GDM1 (cell line): ENCODE results near the gene TRAF4.
"Not testable (repeated sequence)": the region's sequence is repeated elsewhere in the genome, so short reads cannot be mapped to it uniquely, and the experiment has no call there.

Experiments used
- DNase-seq: peaks from one replicate; lab custom pipeline; 2025; lab: John Stamatoyannopoulos, UW

Gene TRAF4

GRCh38 chr17:28733346-28733745 is 10.5 kb upstream of the TRAF4 start:
- DNase-seq: no peak

- DNase-seq: no peak
Measured at GRCh38 chr17:28734712-28735241, 9.0 kb upstream of the TRAF4 start.

GRCh38 chr17:28735242-28735722 is 8.5 kb upstream of the TRAF4 start:
- no peak for DNase-seq

DNA sequence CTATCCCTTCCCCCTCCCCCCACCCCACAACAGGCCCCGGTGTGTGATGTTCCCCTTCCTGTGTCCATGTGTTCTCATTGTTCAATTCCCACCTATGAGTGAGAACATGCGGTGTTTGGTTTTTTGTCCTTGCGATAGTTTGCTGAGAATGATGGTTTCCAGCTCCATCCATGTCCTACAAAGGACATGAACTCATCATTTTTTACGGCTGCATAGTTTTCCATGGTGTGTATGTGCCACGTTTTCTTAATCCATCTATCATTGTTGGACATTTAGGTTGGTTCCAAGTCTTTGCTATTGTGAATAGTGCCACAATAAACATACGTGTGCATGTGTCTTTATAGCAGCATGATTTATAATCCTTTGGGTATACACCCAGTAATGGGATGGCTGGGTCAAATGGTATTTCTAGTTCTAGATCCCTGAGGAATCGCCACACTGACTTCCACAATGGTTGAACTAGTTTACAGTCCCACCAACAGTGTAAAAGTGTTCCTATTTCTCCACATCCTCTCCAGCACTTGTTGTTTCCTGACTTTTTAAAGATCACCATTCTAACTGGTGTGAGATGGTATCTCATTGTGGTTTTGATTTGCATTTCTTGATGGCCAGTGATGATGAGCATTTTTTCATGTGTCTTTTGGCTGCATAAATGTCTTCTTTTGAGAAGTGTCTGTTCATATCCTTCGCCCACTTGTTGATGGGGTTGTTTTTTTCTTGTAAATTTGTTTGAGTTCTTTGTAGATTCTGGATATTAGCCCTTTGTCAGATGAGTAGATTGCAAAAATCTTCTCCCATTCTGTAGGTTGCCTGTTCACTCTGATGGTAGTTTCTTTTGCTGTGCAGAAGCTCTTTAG is 7.7 kb upstream of the TRAF4 start:
- not testable (repeated sequence) for DNase-seq

- no peak for DNase-seq
Measured at GRCh38 chr17:28737316-28737715, 6.5 kb upstream of the TRAF4 start.

DNA sequence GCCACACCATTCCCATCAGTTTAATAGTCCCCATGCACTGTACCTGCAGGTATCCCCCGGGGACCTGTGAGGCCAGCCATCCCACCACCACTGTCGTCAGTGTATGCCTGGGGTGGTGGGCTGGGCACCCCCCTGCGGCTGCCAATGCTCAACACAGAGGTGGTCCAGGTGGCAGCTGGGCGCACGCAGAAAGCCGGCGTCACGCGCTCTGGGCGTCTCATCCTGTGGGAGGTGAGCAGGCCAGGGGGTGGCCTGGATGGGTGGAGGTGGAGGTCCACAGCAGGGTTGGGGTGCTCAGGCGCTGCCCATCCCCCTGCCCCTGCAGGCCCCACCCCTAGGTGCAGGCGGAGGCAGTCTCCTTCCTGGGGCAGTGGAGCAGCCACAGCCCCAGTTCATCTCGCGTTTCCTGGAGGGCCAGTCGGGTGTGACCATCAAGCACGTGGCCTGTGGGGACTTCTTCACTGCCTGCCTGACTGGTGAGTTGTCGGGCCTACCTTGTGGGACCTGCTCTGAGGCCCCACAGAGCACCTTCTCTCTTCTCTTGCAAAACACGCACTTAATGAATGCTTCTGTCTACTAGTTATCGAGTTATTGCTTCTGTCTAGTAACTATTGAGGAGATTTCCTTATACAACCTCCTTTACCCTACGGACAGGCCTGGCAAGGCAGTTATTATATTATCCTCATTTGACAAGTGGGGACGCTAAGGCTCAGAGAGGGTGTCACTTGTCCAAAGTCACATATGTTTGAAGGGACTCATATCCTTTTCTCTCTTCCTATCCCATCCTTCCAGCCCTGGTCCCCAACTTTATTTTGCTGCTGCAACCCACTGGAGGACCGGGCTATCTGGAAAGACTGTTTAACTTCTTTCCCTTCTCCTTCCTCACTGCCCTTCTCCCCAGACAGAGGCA is 5.8 kb upstream of the TRAF4 start:
- DNase-seq: no peak

GRCh38 chr17:28738680-28739384 is 5.0 kb upstream of the TRAF4 start:
- no peak for DNase-seq

DNA sequence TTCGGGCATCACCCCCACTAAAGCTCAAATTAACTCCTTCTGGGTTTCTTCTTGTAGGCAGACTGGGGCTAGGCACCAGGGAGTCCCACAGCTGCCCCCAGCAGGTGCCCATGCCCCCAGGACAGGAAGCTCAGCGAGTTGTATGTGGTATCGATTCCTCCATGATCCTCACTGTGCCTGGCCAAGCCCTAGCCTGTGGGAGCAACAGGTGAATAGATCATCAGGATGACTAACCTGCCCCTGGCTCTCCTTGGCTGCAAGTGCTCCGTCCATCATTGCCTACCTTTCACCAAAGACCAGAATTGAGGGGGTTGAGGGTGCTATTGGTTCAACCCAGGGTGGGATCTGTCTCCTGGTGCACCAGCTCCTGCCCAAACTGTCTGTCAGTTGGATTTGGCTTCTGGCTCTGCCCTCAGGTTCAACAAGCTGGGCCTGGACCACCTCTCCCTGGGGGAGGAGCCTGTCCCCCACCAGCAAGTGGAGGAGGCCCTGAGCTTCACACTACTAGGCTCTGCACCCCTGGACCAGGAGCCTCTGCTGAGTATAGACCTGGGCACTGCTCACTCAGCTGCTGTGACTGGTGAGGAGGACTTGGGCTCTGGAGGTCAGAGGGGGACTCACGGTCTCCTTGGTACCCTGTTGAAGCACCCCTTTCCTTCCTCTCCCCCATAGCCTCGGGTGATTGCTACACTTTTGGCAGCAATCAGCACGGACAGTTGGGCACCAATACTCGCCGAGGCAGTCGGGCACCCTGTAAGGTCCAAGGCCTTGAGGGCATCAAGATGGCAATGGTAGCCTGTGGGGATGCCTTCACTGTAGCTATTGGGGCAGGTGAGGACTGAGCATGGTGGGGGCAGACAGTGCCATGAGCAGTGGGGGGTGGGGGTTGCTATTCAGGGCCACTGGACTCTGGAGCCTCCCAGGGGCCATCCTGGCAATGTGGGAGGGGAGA is 3.1 kb upstream of the TRAF4 start:
- no peak for DNase-seq

DNA sequence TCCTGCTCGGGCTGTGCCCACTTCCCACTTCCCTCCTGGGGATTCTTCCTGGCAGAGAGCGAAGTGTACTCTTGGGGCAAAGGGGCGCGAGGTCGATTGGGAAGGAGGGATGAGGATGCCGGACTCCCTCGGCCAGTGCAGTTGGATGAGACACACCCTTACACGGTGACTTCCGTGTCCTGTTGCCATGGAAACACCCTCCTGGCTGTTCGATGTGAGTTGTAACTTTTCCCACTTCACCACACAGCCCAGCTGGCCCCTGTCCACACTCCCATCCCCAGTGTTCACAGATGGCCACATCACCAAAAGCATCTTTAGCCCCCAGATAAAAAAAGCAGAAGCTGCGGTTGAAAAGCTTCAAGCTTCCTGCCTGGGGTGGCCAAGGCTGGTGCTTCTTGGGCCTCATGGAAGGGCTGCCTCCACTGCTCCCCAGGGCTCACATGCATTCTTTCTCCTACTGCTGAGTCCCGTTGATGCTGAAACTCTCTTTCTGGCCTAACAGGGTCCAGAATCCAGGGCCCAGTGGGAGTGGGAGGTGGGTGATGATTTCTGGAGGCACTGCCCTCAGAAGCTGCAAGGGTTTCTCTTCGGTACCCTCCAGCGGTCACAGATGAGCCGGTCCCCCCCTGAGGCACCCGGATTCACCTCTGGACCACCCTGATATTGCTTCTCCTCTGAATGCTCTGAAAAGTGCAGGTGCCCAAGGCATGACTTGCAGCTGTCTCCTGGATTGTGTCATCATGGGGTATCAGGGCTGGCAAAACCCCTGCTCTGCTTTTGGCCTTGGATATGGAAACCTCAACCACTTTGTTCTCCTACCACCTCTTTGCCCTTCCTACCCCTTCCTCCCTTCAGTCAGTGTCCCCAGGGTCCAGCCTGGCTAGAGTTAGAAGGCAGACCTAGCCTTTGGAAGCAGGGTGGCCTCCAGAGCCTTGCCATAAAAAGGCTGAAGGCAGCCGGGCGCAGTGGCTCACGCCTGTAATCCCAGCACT is 2.2 kb upstream of the TRAF4 start:
- DNase-seq: peak; percentile 82

- DNase-seq: no peak
Measured at GRCh38 chr17:28744104-28744971, 527 bp downstream of the TRAF4 start.

DNA sequence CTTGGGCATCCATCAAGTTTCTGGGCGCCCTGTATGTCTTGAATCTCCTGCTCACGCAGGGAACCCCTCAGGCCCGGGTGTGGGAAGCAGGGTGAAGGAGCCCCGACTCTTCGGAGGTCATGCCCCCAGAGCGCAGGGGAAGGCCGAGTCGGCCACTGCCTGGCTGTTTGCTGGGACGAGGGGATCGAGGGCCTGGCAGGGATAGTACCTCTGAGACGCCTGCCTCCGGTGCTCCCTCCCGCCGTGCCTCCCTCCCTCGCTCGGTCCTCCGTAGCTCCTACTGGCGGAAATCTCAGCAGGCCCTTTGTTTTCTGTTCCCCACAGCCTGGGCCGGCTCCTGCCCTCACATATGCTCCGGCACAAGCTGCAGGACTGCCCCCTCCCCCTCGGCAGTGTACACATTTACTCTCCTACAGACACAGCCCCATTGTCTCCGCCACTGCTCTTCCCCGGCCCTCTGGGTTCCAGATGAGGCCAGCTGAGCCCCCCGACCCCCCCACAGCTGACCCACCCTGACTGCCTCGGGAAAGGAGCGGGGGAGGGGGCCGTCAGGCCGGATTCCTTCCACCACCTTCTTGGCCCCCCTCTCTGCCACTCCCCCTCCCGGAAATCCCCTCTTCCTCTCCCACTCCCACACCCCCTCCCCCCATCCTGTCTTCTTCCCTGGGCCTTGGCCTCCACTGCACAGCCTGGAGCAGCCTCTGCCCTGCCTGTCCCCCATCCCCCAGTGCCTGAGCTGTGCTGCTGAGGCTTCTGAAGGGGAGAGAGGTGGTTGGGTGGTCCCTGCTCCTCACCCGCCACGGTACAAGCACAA is 1.4 kb downstream of the TRAF4 start:
- no peak for DNase-seq

DNA sequence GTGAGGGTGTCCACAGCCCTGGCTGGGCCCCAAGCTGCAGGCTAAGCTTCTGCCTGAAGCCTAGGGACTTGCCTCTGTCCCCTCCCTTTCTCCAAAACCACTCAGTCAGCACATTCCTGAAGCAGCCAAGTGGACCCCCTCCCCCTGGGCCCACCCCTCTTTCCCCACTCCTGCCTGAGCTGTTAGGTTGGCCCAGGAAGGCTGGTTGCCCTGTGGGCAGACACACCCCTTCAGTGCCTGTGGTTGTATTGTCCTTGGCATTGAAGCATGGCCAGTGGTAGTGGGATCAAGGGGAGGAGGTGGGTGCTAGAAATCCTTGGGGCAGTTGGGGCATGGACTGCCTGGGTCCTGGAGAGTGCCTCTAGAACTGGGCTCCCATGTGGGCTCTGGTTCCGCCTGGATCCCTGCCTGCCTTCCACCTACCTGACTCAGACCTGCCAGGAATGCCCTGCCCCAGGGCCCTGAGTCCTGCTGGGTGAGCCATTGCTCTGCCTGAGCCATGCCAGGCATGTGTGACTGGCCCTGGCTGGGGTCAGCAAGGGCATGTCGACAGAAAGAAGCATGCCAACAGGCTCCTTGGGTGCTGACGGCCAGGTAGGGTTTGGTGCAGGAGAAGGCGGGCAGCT is 2.1 kb downstream of the TRAF4 start:
- DNase-seq: no peak

DNA sequence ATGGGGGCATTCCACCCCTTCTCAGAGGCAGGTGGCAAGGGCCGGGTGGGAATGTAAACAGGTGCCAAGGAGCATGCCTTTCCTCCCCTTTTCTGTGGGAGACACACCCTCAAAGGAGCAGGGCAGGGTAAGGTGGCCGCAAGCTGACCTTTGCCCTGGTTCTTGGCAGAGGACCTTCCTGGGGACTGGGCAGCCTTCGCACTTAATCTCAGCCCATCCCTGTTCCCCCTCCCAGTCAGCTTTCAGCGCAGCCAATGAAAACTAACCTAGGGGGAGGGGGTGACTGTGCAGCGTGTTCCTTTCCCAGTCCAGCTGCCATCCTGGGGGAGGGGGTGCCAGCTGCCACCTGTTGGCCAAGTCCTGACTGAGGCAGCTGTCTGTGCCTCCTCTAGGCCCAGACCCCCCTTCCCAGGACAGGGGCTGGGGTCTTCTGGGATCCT is 2.8 kb downstream of the TRAF4 start:
- DNase-seq: no peak

- no peak for DNase-seq
Measured at GRCh38 chr17:28747051-28747691, 3.4 kb downstream of the TRAF4 start.

- DNase-seq: no peak
Measured at GRCh38 chr17:28747801-28748750, 4.3 kb downstream of the TRAF4 start.
